Brain microvascular endothelial cell (primary cell): Measurements from ENCODE around the gene KIAA1217.

Experiments used
- DNase-seq: peaks from one replicate; pipeline ENCODE4 v3.0.0-alpha.2; 2020
- H3K27ac ChIP-seq: fragments of 250-450 bp; sonication (Bioruptor Pico); 2 replicates; pipeline ENCODE4 v1.5.1; 2020; ENCODE audit warnings: mild to moderate bottlenecking, moderate library complexity
- H3K27me3 ChIP-seq: fragments of 250-450 bp; sonication (Bioruptor Pico); replicated peaks from 2 replicates; pipeline ENCODE4 v1.5.1; 2020; ENCODE audit warnings: mild to moderate bottlenecking
- H3K36me3 ChIP-seq: fragments of 250-450 bp; sonication (Bioruptor Pico); replicated peaks from 2 replicates; pipeline ENCODE4 v1.5.1; 2020; ENCODE audit warnings: mild to moderate bottlenecking
- H3K4me3 ChIP-seq: 2 replicates; pipeline ENCODE4 v1.5.1; 2011; ENCODE audit warnings: low read depth, mild to moderate bottlenecking, control low read depth, low read length, moderate library complexity
- in situ Hi-C: cut with HindIII; loops from 2 replicates; pipeline ENCODE4 v1.10.0; 2017; ENCODE audit warnings: low sequenced_read_pairs, low pct_ligation_motif_present
- TF ChIP-seq, protein P1 (sequence below): IDR thresholded peaks from 2 replicates; pipeline ENCODE4 v1.5.1; 2011; ENCODE audit warnings: low read depth, mild to moderate bottlenecking, moderate library complexity, low read length, control low read depth, inconsistent platforms; ENCODE audit errors: missing control alignments

The KIAA1217 gene

DNA sequence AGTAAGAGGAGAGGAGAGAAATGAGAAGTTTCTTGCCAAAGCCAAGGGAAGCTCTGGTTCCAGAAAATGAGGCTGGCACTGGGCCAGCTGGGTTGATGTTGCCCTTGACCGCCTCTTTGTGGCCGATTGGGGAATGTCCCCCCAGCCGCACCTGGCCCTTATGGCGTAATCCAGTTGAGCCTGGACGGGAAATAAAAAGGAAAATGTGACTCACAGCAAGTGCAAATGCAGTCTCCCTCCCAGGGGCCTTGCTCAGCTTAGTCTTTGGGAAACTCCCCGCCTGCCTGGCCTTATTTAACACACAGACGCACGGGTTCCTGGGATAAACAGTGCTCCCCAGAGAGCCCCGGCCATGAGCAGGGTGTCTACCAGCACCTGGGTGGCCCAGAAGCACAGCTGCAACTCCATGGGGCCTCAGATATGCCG lies 174.8 kb downstream of the KIAA1217 start:
- H3K27ac ChIP-seq: peak overlapping the region; percentile 92
- no peaks in the 10 kb centered on the region for H3K27me3 ChIP-seq
- no peaks in the 10 kb centered on the region for H3K36me3 ChIP-seq
- DNase-seq: peak; percentile 99
- no peak overlapping the region for H3K4me3 ChIP-seq
- in situ Hi-C loops: no loop called here
- TF ChIP-seq, protein P1, sequence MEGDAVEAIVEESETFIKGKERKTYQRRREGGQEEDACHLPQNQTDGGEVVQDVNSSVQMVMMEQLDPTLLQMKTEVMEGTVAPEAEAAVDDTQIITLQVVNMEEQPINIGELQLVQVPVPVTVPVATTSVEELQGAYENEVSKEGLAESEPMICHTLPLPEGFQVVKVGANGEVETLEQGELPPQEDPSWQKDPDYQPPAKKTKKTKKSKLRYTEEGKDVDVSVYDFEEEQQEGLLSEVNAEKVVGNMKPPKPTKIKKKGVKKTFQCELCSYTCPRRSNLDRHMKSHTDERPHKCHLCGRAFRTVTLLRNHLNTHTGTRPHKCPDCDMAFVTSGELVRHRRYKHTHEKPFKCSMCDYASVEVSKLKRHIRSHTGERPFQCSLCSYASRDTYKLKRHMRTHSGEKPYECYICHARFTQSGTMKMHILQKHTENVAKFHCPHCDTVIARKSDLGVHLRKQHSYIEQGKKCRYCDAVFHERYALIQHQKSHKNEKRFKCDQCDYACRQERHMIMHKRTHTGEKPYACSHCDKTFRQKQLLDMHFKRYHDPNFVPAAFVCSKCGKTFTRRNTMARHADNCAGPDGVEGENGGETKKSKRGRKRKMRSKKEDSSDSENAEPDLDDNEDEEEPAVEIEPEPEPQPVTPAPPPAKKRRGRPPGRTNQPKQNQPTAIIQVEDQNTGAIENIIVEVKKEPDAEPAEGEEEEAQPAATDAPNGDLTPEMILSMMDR: peak; percentile 69

DNA sequence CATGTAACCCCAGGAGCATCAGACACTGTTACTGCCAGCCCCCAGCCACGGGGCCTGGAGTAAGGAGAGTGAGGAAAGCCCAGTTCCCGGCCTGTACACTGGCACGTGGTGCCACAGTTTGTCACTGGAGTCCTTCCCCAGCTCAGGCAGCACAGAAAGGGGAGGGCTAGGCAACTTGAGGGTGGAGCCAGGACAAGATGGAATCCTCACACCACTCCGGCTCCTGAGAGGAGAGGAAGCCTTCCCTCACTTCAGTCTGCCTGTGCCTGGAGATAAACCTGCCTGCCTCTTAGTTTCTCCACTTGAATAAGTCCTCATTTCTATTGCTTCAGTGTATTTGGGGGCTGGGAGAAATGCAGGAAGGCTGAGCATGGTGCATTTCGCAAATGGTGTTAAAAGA lies 176.0 kb downstream of the KIAA1217 start:
- TF ChIP-seq, protein P1: no peak
- in situ Hi-C loops: no loop called here
- Histone ChIP-seq H3K36me3 (no peaks in the 10 kb centered on the region), H3K4me3 (no peak overlapping the region), H3K27ac (peak overlapping the region; percentile 98), H3K27me3 (no peaks in the 10 kb centered on the region)
- no peak for DNase-seq

DNA sequence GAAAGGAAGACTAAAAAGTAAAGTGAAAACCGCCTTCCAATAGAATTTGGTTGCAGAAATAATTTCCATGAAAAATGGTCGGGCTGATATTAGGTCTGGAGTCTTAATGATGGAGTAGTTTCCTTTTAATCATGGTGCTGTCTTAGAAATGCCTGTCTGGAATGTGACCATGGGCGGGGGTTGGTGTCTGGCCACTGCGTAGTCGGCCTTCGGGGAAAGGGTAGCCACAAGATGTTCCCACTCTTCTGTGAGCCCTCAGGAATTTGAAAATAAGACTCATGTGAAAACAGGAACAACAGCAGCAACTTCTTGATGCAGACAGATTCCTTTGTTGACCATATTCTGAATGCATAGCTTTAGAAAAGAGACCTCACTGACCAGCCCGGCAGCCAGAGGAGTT lies 176.8 kb downstream of the KIAA1217 start:
- no peaks in the 10 kb centered on the region for H3K27me3 ChIP-seq
- peak; percentile 95 for DNase-seq
- in situ Hi-C loops: no loop called here
- TF ChIP-seq, protein P1: no peak
- H3K4me3 ChIP-seq: no peak overlapping the region
- H3K27ac ChIP-seq: peak overlapping the region; percentile 98
- no peaks in the 10 kb centered on the region for H3K36me3 ChIP-seq

DNA sequence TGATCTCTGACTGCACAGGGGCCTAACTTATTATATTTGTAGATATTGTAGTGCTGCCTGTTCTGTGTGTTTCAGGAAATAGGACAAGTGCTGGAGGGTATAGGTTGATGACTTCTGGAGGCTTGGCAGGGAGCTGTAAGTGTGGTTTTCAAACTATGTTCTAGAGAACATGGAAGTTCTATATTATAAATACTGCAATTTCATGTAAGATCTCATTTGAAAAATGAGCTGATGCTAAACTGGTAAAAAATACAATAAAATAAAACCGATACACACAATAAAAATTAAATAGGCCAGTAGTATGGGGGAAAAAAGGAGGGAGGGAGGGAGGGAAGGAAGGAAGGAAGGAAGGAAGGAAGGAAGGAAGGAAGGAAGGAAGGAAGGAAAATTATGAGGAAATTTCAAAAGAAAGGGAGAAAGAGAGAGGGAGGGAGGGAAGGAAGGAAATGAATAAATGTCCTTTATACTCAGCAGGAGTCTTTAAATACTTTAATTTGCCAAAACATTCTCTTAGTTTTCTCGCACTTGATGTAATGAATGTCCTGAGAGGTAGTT lies 181.3 kb downstream of the KIAA1217 start:
- DNase-seq: no peak
- Histone ChIP-seq H3K4me3 (no peak overlapping the region), H3K36me3 (no peaks in the 10 kb centered on the region), H3K27ac (no peak overlapping the region), H3K27me3 (no peaks in the 10 kb centered on the region)
- TF ChIP-seq, protein P1: no peak
- in situ Hi-C loops: no loop called here

DNA sequence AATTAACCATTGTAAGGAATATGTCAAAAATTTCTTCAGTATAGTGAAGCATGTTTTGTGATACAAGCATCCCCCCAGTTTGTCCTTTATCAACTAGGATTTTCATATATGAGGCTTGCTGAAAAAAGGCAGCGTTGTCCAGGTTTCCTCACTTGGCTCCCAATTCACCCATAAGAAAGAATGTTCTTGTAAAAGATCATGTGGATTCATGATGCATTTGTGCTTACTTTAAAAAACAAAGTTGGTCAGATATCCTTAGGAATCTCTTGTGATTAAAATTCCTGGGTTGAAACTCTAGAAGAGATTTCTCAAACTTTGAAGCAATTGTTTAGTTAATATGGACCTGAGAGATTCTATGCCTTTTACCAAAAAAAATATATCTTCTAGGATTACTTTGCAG lies 181.8 kb downstream of the KIAA1217 start:
- no peak for DNase-seq

More for the DNA sequence above, 181.8 kb downstream of the KIAA1217 start:
- TF ChIP-seq, protein P1: no peak
- Histone ChIP-seq H3K4me3 (no peak overlapping the region), H3K27me3 (no peaks in the 10 kb centered on the region), H3K36me3 (no peaks in the 10 kb centered on the region), H3K27ac (no peak overlapping the region)
- in situ Hi-C loops: no loop called here
